GM12875 (cell line): ENCODE measurements around the gene SPDYC.

Experiments used
- H3K4me3 ChIP-seq: one replicate; pipeline ENCODE4 v1.5.1; 2011; ENCODE audit warnings: low read depth, low read length, control low read depth
- TF ChIP-seq, protein P1 (sequence below): IDR thresholded peaks from 2 replicates; pipeline ENCODE4 v1.5.1; 2011; ENCODE audit warnings: low read depth, mild to moderate bottlenecking, control low read depth, inconsistent platforms, low read length, moderate library complexity, borderline replicate concordance; ENCODE audit not compliant: insufficient read depth

SPDYC gene

DNA sequence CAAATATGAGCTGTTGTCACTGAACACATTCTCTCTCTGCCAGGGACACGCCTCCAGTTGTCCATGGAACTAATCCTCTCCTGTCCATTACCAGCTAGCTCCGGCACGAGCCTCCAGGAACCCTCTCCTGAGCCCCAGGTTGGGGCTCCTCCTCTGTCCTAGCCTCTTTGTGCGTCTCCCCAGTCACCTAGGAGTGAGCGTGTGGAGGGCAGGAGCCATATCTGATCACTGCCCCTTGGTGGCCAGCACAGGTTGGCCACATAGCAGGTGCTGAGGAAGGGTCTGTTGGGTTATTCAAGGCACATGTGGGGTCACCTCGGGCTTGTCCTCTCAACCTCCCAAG is 38.2 kb upstream of the SPDYC start:
- peak overlapping the region; percentile 99 for H3K4me3 ChIP-seq

DNA sequence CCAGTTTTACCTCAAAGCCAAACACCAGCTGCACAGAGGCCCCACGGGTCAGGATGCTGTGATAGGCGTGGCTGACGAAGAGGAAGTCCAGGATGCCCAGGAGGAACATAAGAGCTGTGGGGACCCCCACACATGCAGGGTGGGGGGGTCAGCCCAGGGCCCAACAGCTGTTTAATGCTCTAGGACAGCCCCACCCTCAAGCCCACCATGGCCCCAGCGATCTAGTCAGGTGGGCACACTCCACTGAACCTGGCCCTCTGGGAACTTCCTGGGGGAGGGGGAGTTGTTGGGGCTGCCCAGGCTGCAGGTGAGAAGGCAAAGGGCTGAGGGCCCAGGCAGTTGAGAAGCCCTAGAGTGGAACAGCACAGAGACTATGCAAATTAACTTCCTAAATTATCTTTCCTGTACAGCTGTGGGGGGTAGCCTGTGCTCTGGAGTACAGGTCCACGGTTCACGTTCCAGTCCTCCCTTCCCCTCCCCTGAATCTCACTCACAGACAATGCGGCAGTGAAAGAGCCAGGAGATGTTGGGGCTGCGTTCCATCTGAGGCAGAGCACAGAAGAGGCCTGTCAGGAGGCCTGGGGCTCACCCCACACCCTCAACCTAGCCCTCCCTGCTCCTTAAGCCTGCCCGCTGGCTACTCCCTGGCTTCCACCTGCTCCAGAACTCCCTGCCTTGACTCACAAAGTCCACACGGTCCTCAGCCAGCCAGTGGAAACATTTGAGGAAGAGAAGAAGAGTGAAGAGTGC is 37.6 kb upstream of the SPDYC start:
- peak overlapping the region; percentile 99 for H3K4me3 ChIP-seq
- TF ChIP-seq, protein P1, sequence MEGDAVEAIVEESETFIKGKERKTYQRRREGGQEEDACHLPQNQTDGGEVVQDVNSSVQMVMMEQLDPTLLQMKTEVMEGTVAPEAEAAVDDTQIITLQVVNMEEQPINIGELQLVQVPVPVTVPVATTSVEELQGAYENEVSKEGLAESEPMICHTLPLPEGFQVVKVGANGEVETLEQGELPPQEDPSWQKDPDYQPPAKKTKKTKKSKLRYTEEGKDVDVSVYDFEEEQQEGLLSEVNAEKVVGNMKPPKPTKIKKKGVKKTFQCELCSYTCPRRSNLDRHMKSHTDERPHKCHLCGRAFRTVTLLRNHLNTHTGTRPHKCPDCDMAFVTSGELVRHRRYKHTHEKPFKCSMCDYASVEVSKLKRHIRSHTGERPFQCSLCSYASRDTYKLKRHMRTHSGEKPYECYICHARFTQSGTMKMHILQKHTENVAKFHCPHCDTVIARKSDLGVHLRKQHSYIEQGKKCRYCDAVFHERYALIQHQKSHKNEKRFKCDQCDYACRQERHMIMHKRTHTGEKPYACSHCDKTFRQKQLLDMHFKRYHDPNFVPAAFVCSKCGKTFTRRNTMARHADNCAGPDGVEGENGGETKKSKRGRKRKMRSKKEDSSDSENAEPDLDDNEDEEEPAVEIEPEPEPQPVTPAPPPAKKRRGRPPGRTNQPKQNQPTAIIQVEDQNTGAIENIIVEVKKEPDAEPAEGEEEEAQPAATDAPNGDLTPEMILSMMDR: no peak

More for the DNA sequence above, 38.2 kb upstream of the SPDYC start:
- TF ChIP-seq, protein P1: no peak

DNA sequence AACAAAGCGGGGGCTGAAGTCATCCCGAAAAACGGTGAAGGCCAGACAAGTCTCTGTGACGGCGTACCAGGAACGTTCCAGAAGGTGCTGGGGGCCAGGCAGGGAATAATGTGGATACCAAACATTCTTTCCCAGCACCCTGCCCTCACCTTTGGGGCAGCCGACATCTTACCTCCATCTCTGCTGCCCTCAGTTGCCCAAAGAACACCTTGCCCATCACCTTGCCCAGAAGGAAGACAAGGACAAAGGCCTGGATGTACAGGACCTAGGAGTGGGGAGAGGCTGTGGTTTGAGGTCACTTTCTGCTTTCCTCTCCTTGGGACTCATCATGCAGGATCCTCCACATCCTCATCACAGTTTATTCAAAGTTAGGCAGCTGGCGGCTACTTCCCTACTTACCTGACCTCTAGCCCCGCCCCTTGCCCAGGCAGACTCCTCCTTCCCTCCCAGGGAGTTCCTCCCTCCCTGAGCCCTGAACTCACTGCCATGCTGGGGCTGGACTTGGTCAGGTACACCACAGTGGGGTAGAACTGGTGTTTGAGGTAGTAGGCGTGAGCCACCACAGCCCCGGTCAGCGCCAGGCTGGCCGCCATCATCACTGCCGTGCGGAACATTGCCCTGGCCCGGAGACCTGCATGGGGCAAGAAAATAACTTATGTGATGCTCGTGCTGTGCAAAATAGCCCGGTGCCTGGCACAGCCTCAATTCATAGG is 36.9 kb upstream of the SPDYC start:
- TF ChIP-seq, protein P1: no peak
- peak overlapping the region; percentile 99 for H3K4me3 ChIP-seq

DNA sequence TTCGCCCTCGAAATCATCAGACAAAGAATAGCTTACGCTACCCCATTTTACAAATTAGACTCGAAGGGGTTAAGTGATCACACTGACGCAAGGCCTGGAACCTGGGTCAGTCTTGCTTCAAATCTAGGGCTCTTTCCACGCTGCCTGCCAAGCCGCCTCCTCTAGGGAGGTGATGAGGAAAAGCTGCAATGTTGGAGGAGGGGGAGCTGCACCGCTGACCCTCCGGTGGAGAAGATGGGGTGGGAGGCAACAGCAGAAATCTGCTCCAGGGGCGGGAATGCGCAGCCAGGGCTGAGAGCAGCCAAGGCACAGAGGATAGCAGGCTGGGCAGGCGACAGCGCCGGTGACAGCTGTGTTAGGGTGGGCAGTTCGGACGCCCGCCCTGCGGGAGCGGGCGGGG is 36.3 kb upstream of the SPDYC start:
- peak overlapping the region; percentile 99 for H3K4me3 ChIP-seq
- TF ChIP-seq, protein P1: no peak

DNA sequence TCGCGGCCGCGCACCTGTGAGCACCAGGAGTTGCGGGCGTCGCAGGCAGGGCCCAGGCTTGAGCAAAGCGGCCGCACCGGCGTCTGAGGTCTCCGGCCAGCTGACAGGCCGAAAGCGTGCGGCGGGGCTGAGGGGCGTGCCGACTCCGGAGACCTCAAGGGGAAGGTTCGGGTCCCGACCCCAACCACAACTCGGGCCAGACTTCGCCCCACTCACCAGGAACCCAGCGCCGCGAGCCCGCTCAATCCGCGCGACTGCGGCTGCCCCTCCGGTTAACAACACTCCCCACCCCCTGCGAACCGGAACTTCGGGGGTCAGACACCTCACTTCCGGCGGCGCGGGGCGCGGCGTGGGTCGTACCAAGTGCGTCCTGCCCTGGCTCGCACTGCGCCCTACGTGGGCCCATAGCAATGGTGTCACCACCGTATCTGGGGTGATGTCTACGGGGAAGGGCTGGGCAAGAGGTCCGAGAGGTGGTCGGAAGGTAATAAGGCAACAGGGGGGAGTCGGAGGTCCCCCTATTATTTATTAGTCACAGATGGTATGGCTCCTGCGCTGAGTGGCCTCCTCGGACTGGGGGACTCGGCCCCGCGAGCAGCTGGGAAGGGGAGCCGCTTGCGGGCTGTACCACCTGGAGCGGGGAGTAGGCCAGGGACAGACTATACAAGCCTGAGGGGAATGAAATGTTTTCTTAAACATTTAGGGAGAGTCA is 35.6 kb upstream of the SPDYC start, which contains the start of gene SYVN1:
TSS of gene SYVN1 (minus strand) at position 280 of the 712 bp plus-strand sequence. CDS start 918 bp downstream, outside the sequence.
- TF ChIP-seq, protein P1: no peak
- peak within 1 kb of the TSS; percentile 99 for H3K4me3 ChIP-seq

DNA sequence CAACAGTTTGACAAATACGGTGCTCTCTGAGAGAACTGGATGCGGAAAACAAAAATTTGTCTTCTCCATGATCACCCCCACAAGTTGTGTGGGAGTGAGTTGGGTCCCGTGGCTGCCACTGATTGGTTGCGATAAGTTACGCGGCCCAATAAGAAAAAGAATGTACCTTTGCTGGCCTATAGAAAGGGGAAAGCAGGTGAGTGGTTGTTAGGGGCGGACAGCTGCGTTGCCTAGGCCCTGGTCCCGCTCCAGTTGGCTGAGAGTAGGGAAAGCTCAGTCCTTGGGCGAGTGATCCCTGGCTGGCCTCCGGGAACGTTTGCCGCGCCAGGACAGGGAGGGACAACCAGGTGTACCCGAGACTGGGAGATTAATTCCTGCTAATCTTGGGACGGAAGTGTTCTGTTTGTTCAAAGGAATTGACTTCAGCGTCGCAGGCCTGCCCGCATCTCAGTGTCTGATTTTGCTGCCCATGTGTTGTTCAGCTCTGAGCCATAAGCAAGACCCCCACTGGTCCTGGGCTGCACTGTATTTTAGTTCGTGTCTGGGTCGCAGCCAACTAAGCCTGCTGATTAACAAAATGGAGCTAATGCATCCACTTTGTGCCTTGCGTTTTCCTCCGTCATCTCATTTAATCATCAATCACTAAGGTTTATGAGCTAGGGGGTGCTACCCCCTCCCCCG is 34.9 kb upstream of the SPDYC start:
- peak overlapping the region; percentile 99 for H3K4me3 ChIP-seq
- TF ChIP-seq, protein P1: no peak
